HG03280 (cell line): Measurements from ENCODE around the gene ZNF766.
A peak's percentile ranks its signal among the peaks of the same experiment; 100 is the strongest.
"Not testable (repeated sequence)": the region's sequence is repeated elsewhere in the genome, so short reads cannot be mapped to it uniquely, and the experiment has no call there.

Experiments used
- ATAC-seq: cut with Tn5 transposase; IDR thresholded peaks from one replicate; pipeline ENCODE4 v1.9.1; 2021; ENCODE audit warnings: mild to moderate bottlenecking, moderate library complexity; ENCODE audit not compliant: unreplicated experiment

ZNF766 gene

DNA sequence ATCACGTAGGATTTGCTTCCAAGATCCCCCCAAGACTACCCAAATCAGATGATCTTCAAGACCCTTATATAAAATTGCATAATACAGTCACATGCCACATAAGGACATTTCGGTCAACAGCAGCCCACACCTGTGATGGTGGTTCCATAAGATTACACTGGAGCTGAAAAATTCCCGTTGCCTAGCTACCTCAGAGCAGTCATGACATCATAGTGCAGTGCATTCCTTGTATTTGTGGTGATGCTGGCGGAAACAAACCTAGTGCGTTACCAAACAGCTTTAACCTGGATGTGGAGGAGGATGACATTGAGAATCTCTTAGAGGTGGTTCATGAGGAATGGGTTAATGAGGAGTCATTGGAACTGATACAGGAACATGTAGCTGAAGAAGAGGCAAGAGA lies 4.8 kb downstream of the ZNF766 start:
- no peak for ATAC-seq

DNA sequence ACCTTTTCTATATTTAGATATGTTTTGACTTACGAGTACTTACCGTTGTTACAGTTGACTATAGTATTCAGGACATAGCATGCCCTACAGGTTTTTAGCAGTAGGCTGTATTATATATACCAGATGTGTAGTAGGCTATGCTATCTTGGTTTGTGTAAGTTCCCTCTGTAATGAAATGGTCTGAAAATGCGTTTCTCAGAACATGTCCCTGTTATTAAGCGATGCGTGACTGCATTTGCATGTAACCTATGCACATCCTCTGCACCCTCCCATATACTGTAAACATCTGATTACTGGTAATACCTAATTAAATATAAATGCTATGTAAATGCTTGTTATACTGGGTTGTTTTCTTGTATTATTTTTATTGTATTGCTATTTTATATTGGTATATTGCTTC lies 6.6 kb downstream of the ZNF766 start:
- ATAC-seq: no peak

DNA sequence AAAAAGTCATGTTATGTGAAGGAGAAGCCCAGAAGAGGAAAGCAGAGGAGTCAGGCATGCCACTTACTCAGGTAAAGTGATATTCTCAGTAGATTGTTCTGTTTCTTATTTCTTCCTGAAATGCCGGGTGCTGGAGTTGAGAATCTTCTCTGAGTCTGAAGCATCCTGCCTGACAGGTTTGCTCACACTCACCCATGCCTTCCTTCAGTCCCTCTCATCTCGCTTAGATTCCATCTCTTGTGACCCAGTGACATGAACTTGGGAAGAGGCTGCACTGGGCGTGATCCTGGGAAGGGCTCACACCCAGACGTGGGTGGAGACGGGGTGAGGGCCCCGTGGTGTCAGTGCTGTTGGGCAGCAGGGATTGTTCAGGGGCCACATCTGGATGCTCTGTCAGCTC lies 8.1 kb downstream of the ZNF766 start:
- ATAC-seq: no peak

DNA sequence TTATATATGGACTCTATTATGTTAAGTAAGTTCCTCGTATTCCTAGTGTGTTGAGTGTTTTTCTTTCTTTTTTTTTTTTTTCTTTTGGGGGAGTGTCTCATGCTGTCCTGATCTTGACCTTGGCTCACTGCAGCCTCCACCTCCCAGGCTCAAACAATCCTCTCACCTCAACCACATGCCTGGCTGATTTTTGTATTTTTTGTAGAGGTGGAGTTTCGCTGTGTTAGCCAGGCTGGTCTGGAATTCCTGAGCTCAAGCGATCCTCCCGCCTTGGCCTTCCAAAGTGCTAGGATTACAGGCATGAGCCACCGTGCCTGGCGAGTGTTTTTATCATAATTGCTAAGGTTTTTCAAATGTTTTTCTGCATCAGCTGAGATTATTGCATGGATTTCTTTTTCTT lies 16.9 kb downstream of the ZNF766 start:
- no peak for ATAC-seq

DNA sequence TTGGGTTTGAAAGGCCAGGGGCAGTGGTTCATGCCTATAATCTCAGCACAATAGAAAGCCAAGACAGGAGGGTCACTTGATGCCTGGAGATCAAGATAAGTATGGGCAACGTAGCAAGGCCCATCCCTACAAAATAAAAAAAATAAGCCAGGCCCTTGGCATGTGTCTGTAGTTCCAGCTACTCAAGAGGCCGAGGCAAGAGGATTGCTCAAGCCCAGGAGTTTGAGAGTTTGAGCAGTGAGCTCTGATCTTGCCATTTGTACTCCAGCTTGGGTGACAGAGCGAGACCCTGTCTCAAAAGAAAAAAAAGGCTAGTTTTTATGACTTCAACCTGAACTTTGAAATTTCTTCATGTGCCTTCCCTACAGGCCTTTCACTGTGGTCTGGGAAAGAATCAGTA lies 22.4 kb downstream of the ZNF766 start:
- no peak for ATAC-seq

DNA sequence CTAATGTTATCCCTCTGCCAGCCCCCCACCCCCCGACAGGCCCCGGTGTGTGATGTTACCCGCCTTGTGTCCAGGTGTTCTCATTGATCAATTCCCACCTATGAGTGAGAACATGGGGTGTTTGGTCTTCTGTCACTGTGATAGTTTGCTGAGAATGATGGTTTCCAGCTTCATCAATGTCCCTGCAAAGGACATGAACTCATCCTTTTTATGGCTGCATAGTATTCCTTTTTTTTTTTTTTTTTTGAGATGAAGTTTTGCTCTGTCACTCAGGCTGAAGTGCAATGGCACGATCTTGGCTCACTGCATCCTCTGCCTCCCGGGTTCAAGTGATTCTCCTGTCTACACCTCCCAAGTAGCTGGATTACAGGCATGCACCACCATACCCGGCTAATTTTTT lies 23.6 kb downstream of the ZNF766 start:
- ATAC-seq: not testable (repeated sequence)

DNA sequence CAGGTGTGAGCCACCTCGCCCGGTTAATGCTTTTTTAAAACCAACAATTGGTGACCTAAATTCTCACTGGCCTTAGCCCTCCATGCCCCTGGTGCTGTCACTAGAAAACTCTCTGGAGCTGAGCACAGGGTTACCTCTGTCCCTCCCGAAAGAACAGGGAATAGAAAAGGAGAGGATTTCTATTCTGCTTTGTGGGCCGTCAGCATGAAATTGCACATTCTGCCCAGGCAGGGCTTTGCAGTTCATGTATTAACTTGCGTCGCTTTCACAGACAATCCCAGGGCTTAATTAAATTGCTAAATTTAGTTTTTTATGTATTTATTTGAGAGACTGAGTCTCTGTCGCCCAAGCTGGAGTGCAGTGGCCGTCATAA lies 27.0 kb downstream of the ZNF766 start:
- ATAC-seq: peak; percentile 15

DNA sequence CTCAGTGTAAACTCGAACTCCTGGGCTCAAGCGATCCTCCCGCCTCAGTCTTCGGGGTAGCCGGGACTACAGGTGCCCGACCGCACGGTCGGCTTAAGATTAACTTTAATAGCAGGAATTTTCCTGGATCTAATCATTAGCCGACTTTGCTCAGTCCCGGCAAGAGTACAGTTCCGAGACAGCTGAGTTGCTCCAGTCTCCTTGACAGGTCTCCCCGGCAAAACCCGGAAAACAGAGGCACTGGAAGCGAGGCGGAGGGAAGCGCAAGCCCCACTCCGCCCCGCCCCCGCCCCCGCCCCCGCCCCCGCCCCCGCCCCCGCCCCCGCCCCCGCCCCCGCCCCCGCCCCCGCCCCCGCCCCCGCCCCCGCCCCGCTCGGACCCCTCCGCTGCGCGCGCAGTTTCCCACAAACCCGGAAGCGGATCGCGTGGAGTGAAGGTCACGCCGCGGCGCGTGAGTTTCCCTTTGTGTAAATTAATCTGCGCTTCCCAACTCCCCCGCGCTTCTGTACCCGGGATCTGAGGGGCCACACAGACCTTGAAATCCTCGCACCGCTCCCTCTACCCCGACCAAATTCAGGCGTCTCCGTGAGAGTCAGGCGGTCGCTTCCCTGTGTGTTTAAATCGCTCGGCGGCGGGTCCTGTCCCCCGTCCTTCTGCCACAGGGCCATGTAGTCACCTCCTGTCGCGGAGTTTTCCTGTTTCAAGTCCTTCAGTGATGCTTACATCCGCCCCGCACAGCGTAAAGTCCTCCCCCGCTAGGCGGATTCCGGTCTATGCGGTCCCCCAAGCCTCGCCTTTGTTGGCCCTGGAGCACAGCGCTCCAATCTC lies 27.6 kb downstream of the ZNF766 start, which contains the start of gene ZNF480:
Gene ZNF480 (plus strand): TSS at position 397 of the 828 bp plus-strand sequence. CDS start 3,244 bp downstream, outside the sequence.
- ATAC-seq: peak; percentile 51

DNA sequence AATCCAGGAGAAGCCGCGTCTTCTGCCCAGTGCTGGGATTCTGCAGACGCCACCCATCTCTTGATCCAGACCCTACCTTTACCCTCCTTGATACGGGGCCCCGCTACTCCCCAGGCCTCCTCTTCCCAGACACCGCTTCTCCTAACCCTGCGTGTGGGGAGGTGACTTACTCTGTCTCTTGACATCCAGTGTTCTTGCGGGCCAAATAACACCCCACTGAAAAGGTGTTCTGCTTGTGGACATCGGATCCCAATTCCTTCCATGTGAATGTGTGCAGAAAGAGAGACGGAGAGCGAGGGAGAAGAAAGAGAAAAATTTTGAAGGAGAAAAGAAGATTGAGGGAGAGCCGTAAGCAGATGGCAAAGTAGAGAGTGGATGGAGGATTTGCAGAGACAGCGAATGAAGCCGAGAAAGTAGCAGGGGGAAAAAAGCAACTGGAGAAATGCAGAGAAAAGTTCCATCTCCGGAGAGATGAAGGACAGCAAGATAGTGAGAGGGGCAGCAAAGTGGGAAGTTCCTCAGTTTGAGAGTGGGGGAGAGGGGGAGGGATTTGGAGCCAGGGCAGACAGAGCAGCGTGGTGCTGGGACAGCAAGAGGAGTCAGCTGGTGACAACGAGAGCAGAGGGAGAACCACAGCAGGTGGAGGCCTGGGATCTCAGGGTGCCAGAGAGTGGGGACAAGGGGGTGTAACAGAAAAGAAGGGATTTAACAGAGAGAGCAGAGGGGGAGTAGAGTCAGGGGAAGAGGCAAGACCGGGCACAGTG lies 28.4 kb downstream of the ZNF766 start:
- ATAC-seq: no peak

DNA sequence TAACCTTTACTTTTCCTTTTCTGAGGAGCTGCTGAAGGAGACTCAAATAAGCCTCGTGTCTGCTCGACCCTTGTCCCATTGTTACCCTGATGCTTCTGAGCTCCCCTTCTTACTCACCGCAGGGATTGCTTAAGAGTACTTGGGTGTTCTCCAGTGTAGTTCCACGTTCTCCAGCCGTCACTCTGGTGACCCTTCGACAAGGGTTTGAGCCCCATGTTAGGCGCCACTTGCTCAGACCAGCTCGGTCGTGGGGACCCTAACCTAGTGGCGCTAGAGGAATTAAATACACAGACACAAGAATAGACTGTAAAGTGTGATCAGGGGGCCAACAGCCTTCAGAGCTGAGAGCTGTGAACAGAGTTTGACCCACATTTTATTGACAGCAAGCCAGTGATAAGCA lies 37.9 kb downstream of the ZNF766 start:
- ATAC-seq: no peak

DNA sequence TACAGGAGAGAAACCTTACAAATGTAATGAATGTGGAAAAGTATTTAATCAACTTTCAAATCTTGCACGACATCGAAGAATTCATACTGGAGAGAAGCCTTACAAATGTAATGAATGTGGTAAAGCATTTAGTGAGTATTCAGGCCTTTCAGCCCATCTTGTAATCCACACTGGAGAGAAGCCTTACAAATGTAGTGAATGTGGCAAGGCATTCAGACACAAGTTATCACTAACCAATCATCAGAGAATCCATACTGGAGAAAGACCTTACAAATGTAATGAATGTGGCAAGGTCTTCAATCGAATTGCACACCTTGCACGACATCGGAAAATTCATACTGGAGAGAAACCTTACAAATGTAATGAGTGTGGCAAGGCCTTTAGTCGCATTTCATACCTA lies 53.0 kb downstream of the ZNF766 start:
- no peak for ATAC-seq

DNA sequence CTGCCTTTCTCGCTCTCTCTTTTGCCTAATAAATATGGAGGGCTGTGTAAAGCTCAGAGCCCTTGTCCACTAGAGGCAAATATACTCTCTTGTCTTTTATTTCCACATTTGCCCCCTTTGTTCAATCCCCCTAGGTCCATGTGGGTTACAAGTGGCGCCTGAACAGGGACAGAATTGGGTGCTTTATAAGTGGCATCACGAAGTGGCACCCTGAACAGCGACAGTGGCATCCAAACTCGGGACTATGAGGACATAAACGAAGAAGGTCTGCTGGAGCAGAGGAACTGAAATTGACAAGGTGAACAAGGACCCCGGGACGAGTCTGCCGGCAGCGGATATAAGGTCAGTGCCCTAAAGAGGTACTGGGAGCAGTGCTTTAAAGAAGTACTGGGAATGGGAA lies 62.4 kb downstream of the ZNF766 start:
- ATAC-seq: no peak

DNA sequence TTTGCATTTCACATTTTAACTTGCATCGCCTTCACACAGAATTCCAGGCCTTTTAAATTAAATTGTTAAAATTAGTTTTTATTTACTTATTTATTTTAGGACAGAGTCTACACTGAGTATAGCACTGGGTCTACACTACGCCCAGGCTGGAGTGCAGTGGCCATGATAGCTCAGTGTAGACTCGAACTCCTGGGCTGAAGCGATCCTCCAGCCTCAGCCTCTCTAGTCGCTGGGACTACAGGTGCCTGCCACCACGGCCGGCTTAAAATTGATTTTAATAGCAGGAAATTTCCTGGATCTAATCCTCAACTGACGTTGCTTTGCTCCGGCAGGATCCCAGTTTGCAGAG lies 66.4 kb downstream of the ZNF766 start:
- peak; percentile 35 for ATAC-seq

DNA sequence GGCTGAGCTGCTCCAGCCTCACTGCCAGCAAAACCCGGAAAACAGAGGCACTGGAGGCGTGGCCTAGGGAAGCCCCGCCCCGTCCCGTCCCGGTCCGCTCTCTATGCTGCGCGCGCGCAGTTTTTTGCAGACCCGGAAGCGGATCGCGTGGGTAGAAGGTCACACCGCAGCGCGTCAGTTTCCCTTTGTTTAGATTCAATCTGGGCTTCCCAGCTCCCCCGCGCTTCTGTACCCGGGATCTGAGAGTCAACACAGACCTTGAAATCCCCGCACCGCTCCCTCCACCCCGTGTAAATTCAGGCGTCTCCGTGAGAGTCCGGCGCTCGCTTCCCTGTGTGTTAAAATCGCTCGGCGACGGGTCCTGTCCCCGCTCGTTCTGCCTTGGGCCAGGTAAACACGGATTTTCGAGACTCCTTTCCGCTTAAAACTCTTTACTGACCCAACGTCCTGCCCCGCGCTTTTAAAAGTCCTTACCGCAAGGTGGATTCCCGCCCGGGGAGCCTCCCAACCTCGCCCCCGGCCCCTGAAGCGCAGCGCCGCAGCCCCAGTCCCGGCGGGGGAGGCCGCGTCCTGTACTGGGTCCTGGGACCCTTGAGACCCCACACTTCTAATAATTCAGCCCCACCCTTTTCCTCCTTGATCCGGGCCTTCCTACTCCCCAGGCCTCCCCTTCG lies 66.9 kb downstream of the ZNF766 start, which contains the start of gene ZNF610:
Gene ZNF610 (plus strand): TSS at position 127 of the 674 bp plus-strand sequence. CDS start 12,930 bp downstream, outside the sequence.
- peak; percentile 75 for ATAC-seq

DNA sequence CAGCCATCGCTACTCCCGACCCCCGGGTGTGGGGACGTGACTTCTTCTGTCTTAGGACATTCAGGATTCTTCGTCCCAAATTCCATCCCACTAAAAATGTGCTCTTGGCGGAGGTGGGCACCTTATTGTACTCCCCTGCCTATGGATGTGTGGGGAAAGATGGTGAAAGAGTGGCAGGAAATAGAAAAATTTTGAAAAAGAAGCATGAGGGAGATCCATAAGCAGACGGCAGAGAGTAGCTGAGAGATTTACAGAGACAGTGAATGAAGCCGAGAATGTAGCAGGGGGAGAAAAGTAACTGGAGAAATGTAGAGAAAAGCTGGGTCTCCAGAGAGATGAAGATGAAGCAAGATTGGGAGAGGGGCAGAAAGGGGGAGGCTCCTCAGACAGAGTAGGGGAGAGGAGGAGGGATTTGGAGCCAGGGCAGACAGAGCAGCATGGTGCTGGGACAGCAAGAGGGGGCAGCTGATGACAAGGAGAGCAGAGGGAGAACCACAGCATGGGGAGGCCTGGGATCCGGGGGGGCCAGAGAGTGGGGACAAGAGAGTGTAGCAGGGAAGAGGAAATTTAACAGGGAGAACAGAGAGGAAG lies 67.5 kb downstream of the ZNF766 start:
- ATAC-seq: no peak

DNA sequence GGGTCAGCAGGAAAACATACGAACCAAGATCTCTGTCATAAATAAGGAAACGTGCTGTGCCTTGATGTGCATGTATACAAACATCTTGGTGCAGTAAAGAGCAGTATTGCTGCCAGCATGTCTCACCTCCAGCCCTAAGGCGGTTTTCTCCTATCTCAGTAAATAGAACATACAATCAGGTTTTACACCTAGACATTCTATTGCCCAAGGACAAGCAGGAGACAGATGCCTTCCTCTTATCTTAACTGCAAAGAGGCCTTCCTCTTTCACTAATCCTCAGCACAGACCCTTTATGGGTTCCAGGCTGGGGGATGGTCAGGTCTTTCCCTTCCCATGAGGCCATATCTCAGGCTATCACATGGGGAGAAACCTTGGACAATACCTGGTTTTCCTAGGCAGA lies 69.6 kb downstream of the ZNF766 start:
- not testable (repeated sequence) for ATAC-seq

DNA sequence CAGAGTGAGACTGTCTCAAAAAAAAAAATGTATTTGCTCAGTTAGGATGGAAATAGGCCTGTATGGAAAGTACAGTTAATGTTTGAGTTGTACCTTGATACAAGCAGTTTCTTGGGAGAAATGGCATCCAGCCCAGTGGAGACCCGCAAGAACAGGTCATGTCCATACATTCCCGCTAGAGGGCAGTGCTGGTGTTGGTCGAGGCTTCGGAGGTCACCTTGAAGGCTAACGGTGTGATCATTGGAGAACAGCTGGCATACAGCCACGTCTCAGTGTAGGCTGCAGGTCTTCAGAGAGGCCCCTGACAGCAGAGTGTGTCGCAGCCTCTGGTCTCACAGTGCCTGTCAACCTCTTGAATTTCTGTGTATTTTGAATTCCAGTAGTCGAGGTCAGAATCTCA lies 74.2 kb downstream of the ZNF766 start:
- no peak for ATAC-seq

DNA sequence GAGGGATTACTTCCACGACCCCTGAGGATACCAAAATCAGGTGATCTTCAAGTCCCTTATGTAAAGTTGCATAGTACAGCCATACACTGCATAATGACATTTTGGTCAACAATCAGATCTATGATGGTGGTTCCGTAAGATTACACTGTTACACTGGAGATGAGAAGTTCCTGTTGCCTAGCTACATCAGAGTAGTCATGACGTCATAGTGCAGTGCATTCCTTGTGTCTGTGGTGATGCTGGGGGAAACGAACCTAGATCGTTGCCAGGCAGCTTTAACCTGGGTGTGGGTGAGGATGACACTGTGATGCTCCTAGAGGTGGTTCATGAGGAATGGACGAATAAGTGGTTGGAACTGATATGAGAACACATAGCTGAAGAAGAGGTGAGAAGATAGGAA lies 75.8 kb downstream of the ZNF766 start:
- no peak for ATAC-seq
